Subcutaneous abdominal adipose tissue (tissue), 5 donors: ENCODE measurements around the gene PTPN7.
"Not testable (repeated sequence)": the region's sequence is repeated elsewhere in the genome, so short reads cannot be mapped to it uniquely, and the experiment has no call there.

Source experiments
- H3K27ac ChIP-seq: one replicate; pipeline ENCODE4 v1.7.0; 2013; ENCODE audit warnings: low read depth, mild to moderate bottlenecking, inconsistent platforms, low read length, moderate library complexity
- H3K27me3 ChIP-seq, 5 donors: one replicate each; pipeline ENCODE4 v1.7.0; 2013; ENCODE audit warnings: low read length in 5 of 5, inconsistent platforms in 1 of 5; ENCODE audit not compliant: control insufficient read depth in 5 of 5, insufficient read depth in 4 of 5
- H3K36me3 ChIP-seq, 5 donors: one replicate each; pipeline ENCODE4 v1.7.0; 2013; ENCODE audit warnings: low read length in 5 of 5; ENCODE audit not compliant: control insufficient read depth in 5 of 5, insufficient read depth in 5 of 5
- H3K4me1 ChIP-seq, 5 donors: one replicate each; pipeline ENCODE4 v1.7.0; 2013; ENCODE audit warnings: low read length in 5 of 5, mild to moderate bottlenecking in 3 of 5, moderate library complexity in 1 of 5; ENCODE audit not compliant: control insufficient read depth in 5 of 5, insufficient read depth in 5 of 5
- H3K4me3 ChIP-seq, 5 donors: one replicate each; pipeline ENCODE4 v1.7.0; 2013; ENCODE audit warnings: low read length in 5 of 5, low read depth in 1 of 5
- H3K9ac ChIP-seq, 5 donors: one replicate each; pipeline ENCODE4 v1.7.0; 2013; ENCODE audit warnings: low read length in 5 of 5, mild to moderate bottlenecking in 4 of 5, moderate library complexity in 3 of 5
- H3K9me3 ChIP-seq, 5 donors: one replicate each; pipeline ENCODE4 v1.7.0; 2013; ENCODE audit warnings: low read length in 5 of 5; ENCODE audit not compliant: control insufficient read depth in 5 of 5
- donor health status: healthy.
- donor health status: healthy.
- donor health status: healthy.
- donor health status: healthy.
- donor health status: healthy.

PTPN7 gene

DNA sequence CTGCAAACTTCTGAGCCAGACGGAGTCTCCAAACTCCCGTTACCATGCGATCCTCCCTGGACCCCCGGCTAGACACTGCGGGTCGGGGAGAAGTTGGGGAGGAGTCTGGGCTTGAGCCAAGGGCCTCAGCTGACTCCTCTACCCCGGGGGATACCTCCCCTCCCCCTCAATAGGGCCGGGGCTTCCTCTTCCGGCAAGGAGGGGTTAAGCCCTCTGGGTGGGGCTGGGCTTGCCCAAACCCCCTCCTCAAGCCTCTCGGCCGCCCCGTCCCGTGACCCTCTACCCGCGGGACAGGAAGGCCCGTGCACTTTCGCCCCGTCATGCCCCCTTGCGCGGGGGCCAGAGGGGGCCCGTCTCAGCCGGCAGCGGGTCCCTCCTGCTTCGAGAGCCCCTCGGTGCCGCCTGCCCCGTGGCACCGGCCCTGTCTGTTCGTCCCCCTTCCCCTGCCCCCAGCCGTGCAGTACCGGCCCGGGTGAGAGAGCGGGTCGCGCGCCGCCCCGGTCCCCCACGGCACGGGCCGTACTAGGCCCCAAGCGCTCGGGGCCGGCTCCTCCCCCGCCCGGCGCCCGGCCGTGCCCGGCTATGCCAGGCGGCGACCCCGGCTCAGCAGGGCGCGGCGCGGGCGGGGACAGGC is 16.5 kb downstream of the PTPN7 start:
- Histone ChIP-seq H3K27ac (peak overlapping the region; percentile 85), H3K4me1 (peaks cover 8 to 38% (median 37%) of the 10 kb centered on the region in 5 donors), H3K9ac (peak overlapping the region; percentile 85 to 98 (median 95)), H3K9me3 (no peaks in the 10 kb centered on the region), H3K4me3 (peak overlapping the region; percentile 84 to 91 (median 87)), H3K36me3 (peaks cover 0 to 4% (median 0%) of the 10 kb centered on the region in 5 donors), H3K27me3 (no peaks in the 10 kb centered on the region)

DNA sequence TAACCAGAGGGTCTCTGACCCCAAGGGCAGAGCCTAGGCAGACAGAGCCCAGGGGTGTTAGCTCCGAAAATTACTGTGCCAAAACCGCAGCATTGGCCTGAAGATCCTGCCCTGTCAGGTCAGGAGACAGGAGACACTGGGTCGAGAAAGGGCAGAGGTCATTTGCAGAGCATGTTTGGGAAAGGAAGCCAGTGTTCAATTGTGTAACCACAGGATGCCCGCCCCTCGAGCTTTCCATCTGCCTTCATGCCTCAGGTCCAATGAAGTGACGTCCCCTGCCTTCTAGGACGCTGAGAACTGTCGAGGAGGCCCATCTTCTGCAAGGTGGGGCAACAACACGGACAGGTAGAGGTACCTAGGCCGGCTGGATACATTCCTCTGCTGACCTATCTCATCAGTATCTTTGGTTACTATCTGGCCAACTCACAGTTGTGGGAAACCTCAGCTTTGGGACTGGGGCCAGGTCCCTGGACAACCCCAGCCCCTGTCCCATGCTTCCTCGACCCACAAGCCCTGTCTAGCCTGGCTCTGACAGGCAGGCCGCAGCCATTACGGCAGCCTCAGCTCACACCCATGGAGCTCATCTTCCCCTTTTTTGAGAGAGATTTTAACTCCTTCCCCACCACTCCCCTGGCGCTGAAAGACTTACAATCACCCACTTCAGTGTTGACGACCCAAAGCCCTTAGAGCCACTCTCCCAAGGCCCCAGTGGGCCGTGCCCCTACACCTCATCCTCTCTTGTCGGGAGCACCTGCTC is 17.2 kb downstream of the PTPN7 start:
- no peaks in the 10 kb centered on the region for H3K27me3 ChIP-seq
- H3K4me1 ChIP-seq, result peaks cover 8 to 38% (median 37%) of the 10 kb centered on the region in 5 donors
- H3K9ac ChIP-seq, result peak overlapping the region; percentile 85 to 98 (median 95)
- H3K27ac ChIP-seq, result peak overlapping the region; percentile 85
- H3K9me3 ChIP-seq, result no peaks in the 10 kb centered on the region
- H3K36me3 ChIP-seq, result peaks cover 0 to 8% (median 2%) of the 10 kb centered on the region in 5 donors
- H3K4me3 ChIP-seq, result peak overlapping the region; percentile 84 to 91 (median 87)

DNA sequence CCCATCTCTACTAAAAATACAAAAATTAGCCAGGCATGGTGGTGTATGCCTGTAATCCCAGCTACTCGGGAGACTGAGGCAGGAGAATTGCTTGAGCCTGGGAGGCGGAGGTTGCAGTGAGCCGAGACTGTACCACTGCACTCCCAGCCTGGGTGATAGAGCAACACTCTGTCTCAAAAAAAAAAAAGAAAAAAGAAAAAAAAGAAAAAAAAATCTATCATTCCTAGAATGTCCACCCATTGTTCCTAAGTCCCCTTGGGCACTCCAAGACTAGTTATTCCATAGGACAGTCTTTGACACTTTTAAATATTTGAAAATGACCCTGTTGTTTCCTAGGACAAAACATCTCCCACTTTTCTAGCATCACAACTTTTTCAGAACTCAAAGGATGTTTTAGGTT is 18.9 kb downstream of the PTPN7 start:
- peaks cover 8 to 38% (median 37%) of the 10 kb centered on the region in 5 donors for H3K4me1 ChIP-seq
- peaks cover 0 to 23% (median 13%) of the 10 kb centered on the region in 5 donors for H3K36me3 ChIP-seq
- not testable (repeated sequence) for H3K27ac ChIP-seq, H3K4me3 ChIP-seq, H3K9me3 ChIP-seq, H3K9ac ChIP-seq, H3K27me3 ChIP-seq

DNA sequence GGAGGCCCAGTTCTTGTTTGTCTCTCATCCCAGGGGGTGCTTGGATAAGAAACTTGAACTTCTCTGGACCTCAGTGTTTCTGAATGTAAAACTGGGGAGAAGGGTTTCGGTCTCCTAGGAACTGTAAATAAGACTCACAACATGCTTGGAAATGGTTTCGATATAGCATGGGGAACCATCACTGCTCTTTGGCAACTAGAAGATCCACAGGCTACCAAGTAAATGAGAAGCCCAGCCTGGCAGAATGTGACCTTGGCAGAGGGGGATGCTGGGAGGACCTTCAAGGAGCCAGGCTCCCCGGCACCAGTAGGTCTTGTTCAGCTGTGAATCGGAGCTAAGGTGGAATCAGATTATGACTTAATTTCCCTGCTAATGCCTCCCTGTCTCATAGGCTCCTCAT is 19.6 kb downstream of the PTPN7 start:
- H3K27ac ChIP-seq, result no peak overlapping the region

DNA sequence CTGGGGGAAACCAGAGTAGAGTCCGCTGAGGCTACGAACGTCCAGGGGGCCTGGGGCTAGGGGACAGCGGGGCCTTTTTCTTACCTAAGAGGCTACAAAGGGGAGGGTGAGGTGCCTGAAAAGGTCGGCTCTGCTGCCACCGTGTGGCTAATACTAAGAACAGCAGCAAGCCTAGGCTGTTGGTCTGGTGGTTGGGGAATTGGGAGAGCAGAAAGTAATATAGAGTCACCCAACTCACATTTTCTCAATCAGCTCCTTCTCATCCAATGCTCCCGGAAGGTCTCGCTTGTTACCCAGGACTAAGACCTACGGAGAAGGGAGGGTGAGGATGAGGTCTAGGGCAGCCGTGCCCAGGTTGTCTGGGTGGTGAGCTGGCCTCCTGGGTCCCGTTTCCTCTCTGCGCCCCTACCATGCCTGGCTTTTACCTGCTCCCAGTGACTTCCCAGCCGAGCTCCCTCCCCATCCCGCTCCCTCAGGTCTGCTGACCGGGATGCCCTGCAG is 25.1 kb downstream of the PTPN7 start:
- Histone ChIP-seq H3K36me3 (peaks cover 0 to 61% (median 39%) of the 10 kb centered on the region in 5 donors), H3K9ac (no peak overlapping the region), H3K4me1 (peaks cover 4 to 24% (median 18%) of the 10 kb centered on the region in 5 donors), H3K27me3 (no peaks in the 10 kb centered on the region), H3K9me3 (no peaks in the 10 kb centered on the region), H3K27ac (no peak overlapping the region), H3K4me3 (no peak overlapping the region)

More for the DNA sequence above, 19.6 kb downstream of the PTPN7 start:
- no peaks in the 10 kb centered on the region for H3K27me3 ChIP-seq
- no peak overlapping the region for H3K4me3 ChIP-seq
- H3K4me1 ChIP-seq, result peaks cover 8 to 38% (median 37%) of the 10 kb centered on the region in 5 donors
- no peaks in the 10 kb centered on the region for H3K9me3 ChIP-seq
- H3K36me3 ChIP-seq, result peaks cover 0 to 25% (median 16%) of the 10 kb centered on the region in 5 donors
- H3K9ac ChIP-seq, result no peak overlapping the region

DNA sequence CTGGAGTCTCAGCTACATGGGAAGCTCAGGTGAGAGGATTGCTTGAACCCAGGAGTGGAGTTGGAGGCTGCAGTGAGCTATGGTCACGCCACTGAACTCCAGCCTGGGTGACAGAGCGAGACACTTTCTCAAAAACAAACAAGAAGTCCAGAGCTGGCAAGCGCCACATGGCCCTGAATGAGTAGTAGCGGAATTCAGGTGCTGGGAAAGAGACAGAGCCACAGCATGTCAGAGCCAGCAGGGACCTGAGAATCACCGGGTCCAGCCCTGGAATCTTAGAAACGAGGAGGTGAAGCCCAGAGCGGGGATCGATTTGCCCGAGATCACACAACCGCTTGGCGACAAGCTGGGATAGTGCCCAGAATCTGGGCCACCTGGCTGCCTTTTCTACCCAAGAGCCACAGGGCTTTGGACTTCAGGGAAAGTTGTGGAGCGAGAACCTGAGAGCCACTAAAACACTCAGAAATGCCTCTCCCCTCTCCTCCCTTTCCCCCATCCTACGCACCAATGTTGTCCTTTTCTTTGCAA is 25.7 kb downstream of the PTPN7 start:
- no peaks in the 10 kb centered on the region for H3K27me3 ChIP-seq
- no peaks in the 10 kb centered on the region for H3K9me3 ChIP-seq
- H3K27ac ChIP-seq, result no peak overlapping the region
- no peak overlapping the region for H3K9ac ChIP-seq
- peaks cover 4 to 24% (median 18%) of the 10 kb centered on the region in 5 donors for H3K4me1 ChIP-seq
- H3K4me3 ChIP-seq, result no peak overlapping the region
- H3K36me3 ChIP-seq, result peaks cover 0 to 61% (median 39%) of the 10 kb centered on the region in 5 donors

DNA sequence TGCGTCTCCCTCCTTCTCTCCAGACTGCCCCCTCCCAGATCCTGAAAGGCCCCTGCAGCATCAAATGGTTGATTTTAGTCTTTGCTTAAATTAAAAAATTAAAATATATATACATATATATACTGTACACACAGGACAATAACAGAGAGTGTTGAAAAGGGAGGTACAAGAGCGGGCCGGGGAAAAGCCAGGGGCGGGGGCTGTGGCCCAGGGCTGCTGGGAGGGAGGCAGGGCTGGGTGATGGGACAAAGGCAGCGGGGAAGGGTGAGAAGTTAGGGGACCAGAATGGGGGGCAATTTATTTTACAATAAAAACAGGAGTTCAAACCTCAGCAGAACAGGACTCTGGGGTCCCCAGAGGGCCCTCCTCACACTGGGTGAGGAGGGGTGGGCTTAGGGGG is 26.4 kb downstream of the PTPN7 start:
- Histone ChIP-seq H3K27me3 (no peaks in the 10 kb centered on the region), H3K36me3 (peaks cover 0 to 61% (median 39%) of the 10 kb centered on the region in 5 donors), H3K4me3 (no peak overlapping the region), H3K9me3 (no peaks in the 10 kb centered on the region), H3K9ac (no peak overlapping the region), H3K4me1 (peaks cover 4 to 24% (median 18%) of the 10 kb centered on the region in 5 donors), H3K27ac (no peak overlapping the region)

DNA sequence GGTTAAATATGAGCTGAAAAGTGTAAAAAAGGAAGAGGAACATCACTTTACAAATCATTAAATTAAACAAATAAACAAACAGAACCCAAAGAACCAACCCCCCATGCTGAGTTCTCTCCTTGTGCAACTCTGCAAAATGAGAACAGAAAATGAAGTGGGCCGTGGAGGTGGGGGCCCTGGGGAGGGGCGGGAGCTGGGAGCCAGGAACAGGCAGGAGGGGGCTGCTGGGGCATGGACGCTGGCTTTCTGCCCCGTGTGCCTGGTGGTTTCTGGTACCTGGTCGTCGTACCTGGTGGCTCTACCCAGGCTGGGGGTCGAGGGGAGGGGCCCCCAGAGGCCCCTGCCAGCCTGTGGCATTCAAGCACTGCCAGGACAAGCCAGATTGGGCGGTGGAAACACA is 26.9 kb downstream of the PTPN7 start:
- H3K27me3 ChIP-seq, result no peaks in the 10 kb centered on the region
- H3K27ac ChIP-seq, result peak overlapping the region; percentile 57
- peaks cover 4 to 24% (median 18%) of the 10 kb centered on the region in 5 donors for H3K4me1 ChIP-seq
- no peaks in the 10 kb centered on the region for H3K9me3 ChIP-seq
- no peak overlapping the region for H3K9ac ChIP-seq
- no peak overlapping the region for H3K4me3 ChIP-seq
- peaks cover 0 to 60% (median 39%) of the 10 kb centered on the region in 5 donors for H3K36me3 ChIP-seq

DNA sequence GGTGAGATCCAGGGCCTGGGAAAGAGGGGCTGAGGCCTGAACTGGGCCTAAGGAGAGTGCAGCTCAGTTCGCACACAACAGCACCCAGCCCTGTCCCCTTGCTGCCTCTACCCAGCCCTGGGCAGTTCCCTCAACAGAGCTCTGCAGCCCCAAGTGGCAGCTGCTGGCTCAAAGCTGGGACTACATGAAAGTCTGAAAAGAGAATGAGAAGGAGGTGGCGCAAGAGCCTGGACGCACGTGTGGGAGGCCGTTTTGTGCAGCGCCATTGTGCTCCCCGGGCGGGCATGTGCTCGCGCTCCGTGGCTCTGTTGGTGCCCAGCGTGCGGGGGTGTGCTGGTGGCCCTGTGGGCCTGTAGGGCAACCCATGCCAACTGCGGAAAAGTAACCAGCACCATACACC is 27.4 kb downstream of the PTPN7 start:
- Histone ChIP-seq H3K4me3 (peak overlapping the region in 2 of 5 donors; percentile 14 to 30), H3K4me1 (peaks cover 4 to 24% (median 18%) of the 10 kb centered on the region in 5 donors), H3K9me3 (no peaks in the 10 kb centered on the region), H3K9ac (peak overlapping the region in 1 of 5 donors; percentile 45), H3K36me3 (peaks cover 0 to 55% (median 39%) of the 10 kb centered on the region in 5 donors), H3K27me3 (no peaks in the 10 kb centered on the region), H3K27ac (peak overlapping the region; percentile 57)
